ENCODE results near the gene WIPF1. TPM values are rescaled to one million over a fixed set of nuclear protein-coding genes. Genes with fewer than 3 reads are reported as not detected.

The WIPF1 gene
- total RNA-seq, 1 donor from 2014 or later: 60.1 TPM

- H3K4me3 Mint-ChIP-seq (ENCODE audit: unreplicated experiment): no peak overlapping the region
- H3K4me1 Mint-ChIP-seq (ENCODE audit: unreplicated experiment): peaks cover 68% of the 10 kb centered on the region
- peaks cover 10% of the 10 kb centered on the region for H3K9me3 Mint-ChIP-seq (ENCODE audit: unreplicated experiment)
- TF ChIP-seq CTCF (IDR thresholded peaks at IDR 0.05): no peak
- no peaks in the 10 kb centered on the region for H3K27me3 Mint-ChIP-seq (ENCODE audit: unreplicated experiment)
- DNase-seq (ENCODE audit: extremely low spot score, unreplicated experiment): no peak
- peak overlapping the region; percentile 72 for H3K27ac Mint-ChIP-seq (ENCODE audit: unreplicated experiment)
- peaks cover 23% of the 10 kb centered on the region for H3K36me3 Mint-ChIP-seq (ENCODE audit: unreplicated experiment)
These were observed 39.4 kb upstream of the WIPF1 start for GRCh38 chr2:174636987-174637386.

GRCh38 chr2:174635776-174636404 lies 38.3 kb upstream of the WIPF1 start:
- TF ChIP-seq CTCF (IDR thresholded peaks at IDR 0.05): no peak
- Mint-ChIP-seq H3K9me3 (ENCODE audit: unreplicated experiment) (peaks cover 3% of the 10 kb centered on the region), H3K27me3 (ENCODE audit: unreplicated experiment) (no peaks in the 10 kb centered on the region), H3K36me3 (ENCODE audit: unreplicated experiment) (peaks cover 12% of the 10 kb centered on the region), H3K27ac (ENCODE audit: unreplicated experiment) (peak overlapping the region; percentile 72), H3K4me1 (ENCODE audit: unreplicated experiment) (peaks cover 79% of the 10 kb centered on the region), H3K4me3 (ENCODE audit: unreplicated experiment) (no peak overlapping the region)
- no peak for DNase-seq (ENCODE audit: extremely low spot score, unreplicated experiment)

GRCh38 chr2:174635015-174635593 lies 37.5 kb upstream of the WIPF1 start:
- no peak overlapping the region for H3K4me3 Mint-ChIP-seq (ENCODE audit: unreplicated experiment)
- H3K4me1 Mint-ChIP-seq (ENCODE audit: unreplicated experiment): peaks cover 85% of the 10 kb centered on the region

GRCh38 chr2:174634130-174635014 lies 36.8 kb upstream of the WIPF1 start:
- Mint-ChIP-seq H3K27ac (ENCODE audit: unreplicated experiment) (peak overlapping the region; percentile 39), H3K4me1 (ENCODE audit: unreplicated experiment) (peaks cover 82% of the 10 kb centered on the region), H3K27me3 (ENCODE audit: unreplicated experiment) (no peaks in the 10 kb centered on the region), H3K4me3 (ENCODE audit: unreplicated experiment) (no peak overlapping the region), H3K9me3 (ENCODE audit: unreplicated experiment) (peaks cover 3% of the 10 kb centered on the region), H3K36me3 (ENCODE audit: unreplicated experiment) (peaks cover 9% of the 10 kb centered on the region)
- no peak for TF ChIP-seq CTCF (IDR thresholded peaks at IDR 0.05)
- DNase-seq (ENCODE audit: extremely low spot score, unreplicated experiment): no peak

More at GRCh38 chr2:174635015-174635593, 37.5 kb upstream of the WIPF1 start:
- Mint-ChIP-seq H3K27me3 (ENCODE audit: unreplicated experiment) (no peaks in the 10 kb centered on the region), H3K9me3 (ENCODE audit: unreplicated experiment) (peaks cover 3% of the 10 kb centered on the region), H3K27ac (ENCODE audit: unreplicated experiment) (peak overlapping the region; percentile 72), H3K36me3 (ENCODE audit: unreplicated experiment) (peaks cover 9% of the 10 kb centered on the region)
- no peak for DNase-seq (ENCODE audit: extremely low spot score, unreplicated experiment)
- no peak for TF ChIP-seq CTCF (IDR thresholded peaks at IDR 0.05)

- Mint-ChIP-seq H3K4me1 (ENCODE audit: unreplicated experiment) (peaks cover 80% of the 10 kb centered on the region), H3K9me3 (ENCODE audit: unreplicated experiment) (no peaks in the 10 kb centered on the region), H3K4me3 (ENCODE audit: unreplicated experiment) (no peak overlapping the region), H3K27me3 (ENCODE audit: unreplicated experiment) (no peaks in the 10 kb centered on the region), H3K27ac (ENCODE audit: unreplicated experiment) (peak overlapping the region; percentile 39), H3K36me3 (ENCODE audit: unreplicated experiment) (peaks cover 11% of the 10 kb centered on the region)
- TF ChIP-seq CTCF (IDR thresholded peaks at IDR 0.05): no peak
- no peak for DNase-seq (ENCODE audit: extremely low spot score, unreplicated experiment)
These were observed 36.0 kb upstream of the WIPF1 start for GRCh38 chr2:174633623-174633930.

All from osteocyte (in vitro differentiated cells).